CD4-positive, alpha-beta T cell treated with Interleukin-21 for 1 hour (primary cell): Measurements from ENCODE around the gene TLX1.

Experiments
- DNase-seq: peaks from one replicate; pipeline ENCODE4 v3.0.0-alpha.2; 2020

The TLX1 gene

GRCh38 chr10:101112799-101113594 is 18.1 kb upstream of the TLX1 start:
- no peak for DNase-seq

DNA sequence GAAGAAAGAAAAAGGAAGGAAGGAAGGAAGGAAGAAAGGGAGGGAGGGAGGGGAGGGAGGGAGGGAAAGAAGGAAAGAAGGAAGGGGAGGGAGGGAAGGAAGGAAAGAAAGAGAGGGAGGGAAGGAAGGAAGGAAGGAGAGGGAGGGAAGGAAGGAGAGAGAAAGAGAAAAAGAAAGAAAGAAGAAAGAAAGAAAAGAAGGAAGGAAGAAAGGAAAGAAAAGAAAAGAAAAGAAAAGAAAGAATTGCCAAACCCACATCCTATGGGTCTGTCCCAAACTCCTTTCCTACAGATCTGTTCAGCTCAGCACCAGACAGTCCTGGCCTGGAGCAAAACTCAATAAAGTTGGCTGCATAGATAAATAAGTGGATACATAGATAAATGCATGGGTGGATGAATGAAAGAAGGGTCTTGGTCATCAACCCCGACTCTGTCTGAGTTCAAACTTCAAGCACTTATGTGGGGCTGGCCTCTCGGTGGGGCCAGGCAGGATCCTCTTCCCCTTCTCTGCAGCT is 17.2 kb upstream of the TLX1 start:
- DNase-seq, result no peak

DNA sequence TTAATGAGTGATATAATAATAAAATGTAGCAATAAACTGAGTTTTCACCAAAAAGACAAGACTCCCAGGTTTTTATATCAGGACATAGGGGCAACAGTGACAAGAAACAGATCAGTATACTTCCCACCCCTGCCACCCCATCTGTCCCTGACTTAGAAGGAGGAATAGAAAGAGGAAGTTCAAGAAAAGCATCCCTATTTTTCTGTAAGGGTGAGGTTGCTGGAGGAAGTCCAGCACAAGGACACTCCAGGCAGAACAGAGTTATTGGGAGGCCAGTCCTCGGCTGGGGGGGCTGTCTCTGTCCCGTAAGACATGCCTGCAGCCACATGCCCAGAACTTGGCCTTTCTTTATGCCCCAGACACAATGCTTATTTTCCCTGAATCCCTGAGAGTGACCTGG is 16.5 kb upstream of the TLX1 start:
- DNase-seq, result no peak

- no peak for DNase-seq
Observed at GRCh38 chr10:101116754-101117153, 14.3 kb upstream of the TLX1 start.

DNA sequence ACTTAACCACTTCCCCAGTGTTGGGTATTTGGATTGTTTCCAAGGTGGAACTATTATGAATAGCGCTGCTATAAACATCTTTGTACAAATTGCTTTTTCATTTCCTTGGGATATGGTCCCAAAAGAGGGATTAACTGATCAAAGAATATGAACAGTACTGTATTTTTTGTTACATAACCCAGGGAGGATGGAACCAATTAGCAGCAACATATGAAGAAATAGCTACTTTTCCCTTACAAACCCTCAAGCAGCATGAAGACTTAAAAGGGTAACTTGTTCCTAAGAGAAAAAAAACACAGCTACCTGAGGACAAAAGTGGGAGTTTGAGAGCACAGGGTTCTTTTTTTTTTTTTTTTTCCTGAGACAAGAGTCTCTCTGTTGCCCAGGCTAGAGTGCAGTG is 13.1 kb upstream of the TLX1 start:
- DNase-seq, result no peak

- DNase-seq, result no peak
Observed at GRCh38 chr10:101120520-101120883, 10.6 kb upstream of the TLX1 start.

DNA sequence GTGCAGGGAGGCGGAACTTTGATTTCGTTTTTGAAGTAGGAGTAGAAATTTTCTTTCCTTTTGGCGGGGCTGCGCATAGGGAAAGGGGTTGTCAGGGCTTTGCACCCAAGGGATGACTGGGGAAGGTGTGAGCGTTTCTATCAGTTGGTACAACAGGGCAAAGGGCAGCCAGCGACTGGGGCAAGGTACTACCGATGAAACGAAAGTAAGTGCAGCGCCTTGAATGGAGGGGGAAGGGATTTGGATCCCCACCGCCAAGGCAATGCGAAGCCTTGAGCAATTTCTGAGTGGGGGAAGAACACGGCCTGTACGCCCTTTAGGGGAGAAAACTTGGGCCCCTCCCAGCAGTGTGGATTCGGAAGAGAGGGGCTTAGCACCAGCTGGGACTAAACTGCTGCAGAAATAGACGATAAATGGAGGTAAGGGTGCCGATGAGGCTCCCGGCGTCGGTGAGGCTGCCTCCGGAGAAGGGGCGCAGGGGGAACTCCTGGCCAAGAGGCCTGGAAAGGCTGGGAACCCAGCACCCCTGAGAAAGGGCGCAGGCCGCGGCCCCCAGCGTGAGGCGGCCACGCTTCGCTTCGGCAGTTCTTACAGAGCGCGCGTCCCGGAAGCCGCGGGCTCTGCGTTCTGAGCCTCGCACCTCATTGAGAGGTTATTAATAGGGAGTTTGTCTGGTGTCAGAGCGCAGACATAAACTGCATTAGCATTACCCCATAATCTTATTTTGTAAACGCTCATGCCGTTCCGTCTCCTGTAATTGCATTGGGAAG is 10.0 kb upstream of the TLX1 start:
- peak; percentile 35 for DNase-seq

DNA sequence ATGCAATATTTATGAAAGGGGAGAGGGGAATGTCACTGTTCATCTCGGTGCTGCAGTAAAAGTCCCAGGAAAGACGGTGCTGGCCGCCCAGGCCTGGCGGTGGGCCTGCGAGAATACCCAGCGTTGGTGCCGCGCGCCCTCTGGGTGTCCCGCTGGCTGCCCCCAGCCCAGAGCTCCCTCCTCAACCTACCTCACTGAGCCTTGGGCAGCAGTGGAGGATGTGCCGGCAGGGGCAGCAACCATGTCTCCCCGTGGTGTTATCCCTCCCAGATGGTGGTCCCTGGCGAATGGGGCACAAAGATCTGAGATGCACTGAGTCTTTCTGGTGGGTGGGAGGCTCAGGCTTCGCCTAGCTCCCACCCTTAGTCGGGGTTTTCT is 9.5 kb upstream of the TLX1 start:
- DNase-seq, result no peak

DNA sequence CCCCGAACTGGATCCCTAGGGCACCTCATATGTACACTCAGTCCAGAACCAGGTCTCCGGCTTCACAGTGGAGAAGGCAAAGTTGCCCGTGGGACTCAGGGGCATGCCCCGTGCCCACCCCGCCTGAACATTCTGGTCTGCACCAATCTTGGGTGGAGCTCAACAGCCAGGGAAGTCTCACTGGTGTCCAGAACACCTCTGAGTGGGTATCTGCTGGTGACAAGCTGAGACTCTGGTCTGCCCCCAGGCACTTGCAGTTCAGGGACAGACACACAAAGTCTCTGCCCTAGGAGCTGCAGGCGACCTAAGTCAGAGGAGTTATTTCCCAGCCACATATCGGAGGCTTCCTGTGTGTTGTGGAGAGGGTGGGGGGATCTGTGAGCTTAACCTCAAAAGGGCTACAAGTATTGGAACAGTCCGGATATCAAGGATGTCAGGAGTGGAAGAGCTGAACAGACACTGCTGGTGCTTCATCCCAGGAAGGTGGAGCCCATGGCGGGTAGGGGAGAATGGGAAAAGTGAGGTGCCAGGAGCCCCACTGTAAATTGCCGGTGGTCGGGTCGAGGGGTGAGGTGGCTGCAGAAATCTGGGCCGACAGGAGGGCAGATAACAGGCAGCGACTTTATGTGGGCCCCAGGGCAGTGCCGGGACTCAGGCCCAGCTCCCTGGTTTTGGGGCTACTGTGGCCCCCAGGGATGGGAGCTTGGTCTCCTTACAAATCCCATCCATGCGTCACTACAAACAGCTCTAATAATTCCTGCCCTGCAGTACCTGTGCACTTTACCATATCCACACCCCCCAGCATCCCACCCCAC is 8.6 kb upstream of the TLX1 start:
- DNase-seq, result no peak

- DNase-seq, result no peak
Observed at GRCh38 chr10:101123085-101123814, 7.8 kb upstream of the TLX1 start.

DNA sequence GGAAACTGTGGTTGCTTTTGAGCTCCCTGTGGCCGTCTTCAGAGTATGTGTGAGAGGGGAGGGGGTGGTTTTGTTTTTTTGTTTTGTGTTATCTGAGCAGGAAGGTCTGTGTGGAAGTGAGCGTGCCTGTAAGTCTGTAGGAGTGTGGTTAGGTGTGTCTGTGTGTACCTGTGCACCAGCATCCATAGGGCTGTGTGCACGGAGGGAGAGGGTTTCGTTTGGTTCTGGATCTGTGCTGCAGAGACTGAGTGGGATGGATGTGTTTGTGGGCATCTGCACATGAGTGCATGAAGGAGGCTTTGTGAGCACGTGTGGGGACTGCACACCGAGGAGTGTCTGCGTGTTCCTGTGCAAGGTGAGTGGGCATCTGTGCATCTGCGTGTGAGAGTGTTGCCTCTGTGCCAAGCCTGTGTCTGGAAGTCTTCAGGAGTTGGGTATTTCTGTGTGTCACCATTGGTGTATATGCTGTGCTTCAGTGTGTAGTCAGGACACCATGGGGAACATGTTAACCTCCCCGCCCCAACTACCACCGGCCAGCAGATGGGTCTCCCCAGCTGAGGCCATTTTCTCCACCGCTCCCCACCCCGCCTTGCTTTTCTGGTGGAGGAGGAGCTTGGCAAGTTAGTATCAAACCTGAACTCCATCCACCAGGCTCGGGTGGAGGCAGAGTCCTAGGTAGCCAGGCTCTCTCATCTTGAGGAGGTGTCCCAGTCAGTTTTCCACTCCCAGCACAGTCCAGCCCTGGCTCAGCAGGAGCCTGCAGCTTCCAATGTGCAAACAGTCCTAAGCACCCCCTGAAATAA is 7.1 kb upstream of the TLX1 start:
- DNase-seq, result no peak

DNA sequence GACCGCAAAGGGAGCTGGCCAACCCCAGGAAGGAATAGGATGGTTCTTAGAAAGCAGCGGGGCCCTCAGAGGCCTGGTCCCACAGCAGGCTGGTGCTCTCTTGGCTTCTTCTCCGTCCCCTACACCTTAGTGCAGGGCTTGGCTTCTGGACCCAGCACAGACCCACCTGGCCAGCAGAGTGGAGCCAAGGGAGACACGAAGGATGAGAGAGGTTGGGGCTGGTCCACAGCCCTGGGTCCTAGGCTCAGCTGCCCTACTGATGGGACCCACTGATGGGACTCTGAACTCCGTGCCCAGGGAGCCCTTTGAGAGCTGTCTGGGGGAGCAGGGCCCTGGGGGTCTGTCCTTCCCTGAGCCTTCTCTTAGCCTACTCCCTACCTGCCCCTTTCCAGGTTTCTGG is 6.2 kb upstream of the TLX1 start:
- DNase-seq, result no peak

- no peak for DNase-seq
Observed at GRCh38 chr10:101126684-101127628, 4.1 kb upstream of the TLX1 start.

GRCh38 chr10:101130141-101130540 is 959 bp upstream of the TLX1 start:
- no peak for DNase-seq

- no peak for DNase-seq
Observed at GRCh38 chr10:101131962-101132635, 999 bp downstream of the TLX1 start.

DNA sequence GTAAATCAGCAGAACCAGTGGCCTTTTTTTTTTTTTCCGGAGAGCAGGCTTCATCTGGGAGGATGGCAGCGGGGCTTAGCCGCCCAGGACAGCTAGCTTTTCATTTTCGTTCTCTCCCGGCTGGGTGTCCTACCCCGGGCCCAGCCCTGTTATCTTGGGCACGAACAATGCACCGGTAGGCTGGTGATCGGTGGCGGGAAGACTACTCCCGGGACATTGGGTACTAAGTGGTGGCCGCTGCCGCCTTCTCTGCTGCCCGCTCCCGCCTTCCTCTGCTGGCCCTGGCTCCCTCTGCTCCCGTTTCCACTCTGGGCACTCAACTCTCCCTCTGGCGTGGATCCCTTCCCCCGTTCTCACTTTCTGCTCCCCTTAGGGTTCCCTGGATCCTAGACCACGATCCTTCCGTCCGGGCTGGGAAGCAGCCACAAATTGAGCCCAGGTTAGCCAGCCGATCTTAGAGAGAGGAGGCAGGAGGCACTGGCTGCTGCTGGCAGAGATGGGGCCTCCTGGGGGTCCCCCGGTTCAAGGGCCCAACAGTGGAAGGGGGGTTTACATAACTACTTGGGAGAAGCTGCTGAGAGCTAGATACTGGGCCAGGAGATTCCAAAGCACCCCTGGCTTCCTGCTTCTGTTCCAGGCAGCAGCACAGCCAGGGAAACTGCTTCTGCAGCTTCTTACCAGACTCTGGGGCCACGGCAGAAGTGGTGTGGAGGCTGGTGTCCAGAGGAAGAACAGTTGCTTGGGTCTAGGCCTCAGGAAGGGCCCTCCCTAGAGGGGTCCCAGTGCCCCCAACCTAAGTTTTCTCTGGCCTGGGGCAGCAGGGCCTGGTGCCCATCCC is 1.8 kb downstream of the TLX1 start:
- DNase-seq, result no peak

- no peak for DNase-seq
Observed at GRCh38 chr10:101133489-101134298, 2.6 kb downstream of the TLX1 start.
